NCI-H2196 treated with DMSO at 0.1 percent for 48 hours (cell line): Measurements from ENCODE around the gene COG6.

ENCODE experiments used
- DNase-seq: peaks from one replicate; lab custom pipeline; 2025; ENCODE audit not compliant: unreplicated experiment; lab: John Stamatoyannopoulos, UW

The COG6 gene

DNA sequence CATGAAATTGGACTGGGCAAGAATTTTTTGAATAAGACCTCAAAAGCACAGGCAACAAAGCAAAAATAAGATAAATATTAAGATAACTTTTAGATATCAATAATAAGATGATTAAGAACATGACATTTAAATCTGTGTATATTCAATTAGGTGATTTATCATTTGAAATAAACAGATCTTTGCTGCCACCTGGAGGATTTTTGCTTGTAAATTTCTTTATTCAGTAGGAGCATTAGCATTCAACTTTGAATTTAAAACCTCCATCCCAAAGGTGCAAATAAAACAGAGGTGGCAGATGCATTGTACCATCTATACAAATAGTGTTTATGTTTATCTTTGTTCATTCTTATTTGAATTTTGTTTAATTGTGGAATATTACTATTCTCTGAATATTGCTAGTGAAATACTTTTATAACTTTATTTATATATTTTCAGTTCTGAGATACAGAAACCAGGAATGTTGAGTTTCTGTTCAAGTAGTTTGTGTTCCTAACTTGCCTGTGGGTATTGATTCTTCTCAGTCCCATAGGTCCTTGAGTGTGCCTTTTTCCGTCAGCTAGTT is 20.9 kb downstream of the COG6 start:
- no peak for DNase-seq

DNA sequence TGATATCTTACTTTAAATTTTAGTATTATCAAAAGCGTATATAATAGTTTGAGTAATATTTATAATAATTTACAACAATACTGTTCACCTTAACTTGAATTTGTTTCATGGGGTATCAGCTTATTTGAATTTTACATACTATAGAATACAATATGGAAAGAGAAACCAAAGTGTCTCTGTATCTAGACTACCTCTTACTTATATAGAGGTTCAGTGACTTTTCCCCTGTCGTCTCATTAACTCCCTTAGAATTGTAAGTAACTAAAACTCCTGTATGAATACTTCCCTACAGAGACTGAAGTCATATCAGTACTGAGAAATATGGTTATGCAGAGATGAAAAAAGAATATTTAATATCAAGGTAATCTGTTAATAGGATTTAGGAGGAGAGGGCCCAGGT is 26.8 kb downstream of the COG6 start:
- DNase-seq, result no peak

DNA sequence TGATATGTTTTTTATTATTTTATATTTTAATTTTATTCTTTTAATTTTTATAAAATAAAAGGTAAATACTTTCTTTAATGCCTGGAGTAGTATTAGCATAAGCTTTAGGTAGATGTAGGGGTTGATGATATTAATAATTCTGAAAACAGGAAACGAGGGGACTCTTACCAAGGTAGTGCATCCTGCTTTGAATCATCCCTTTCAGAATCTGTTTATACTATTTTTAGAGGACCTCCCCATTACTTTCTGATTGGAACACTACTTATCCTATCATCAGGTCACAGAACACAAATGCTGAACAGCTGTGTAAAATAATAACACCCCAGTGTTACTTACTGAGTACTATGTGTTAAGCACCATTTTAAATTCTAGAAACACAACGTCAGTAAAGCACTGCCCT is 27.3 kb downstream of the COG6 start:
- no peak for DNase-seq

DNA sequence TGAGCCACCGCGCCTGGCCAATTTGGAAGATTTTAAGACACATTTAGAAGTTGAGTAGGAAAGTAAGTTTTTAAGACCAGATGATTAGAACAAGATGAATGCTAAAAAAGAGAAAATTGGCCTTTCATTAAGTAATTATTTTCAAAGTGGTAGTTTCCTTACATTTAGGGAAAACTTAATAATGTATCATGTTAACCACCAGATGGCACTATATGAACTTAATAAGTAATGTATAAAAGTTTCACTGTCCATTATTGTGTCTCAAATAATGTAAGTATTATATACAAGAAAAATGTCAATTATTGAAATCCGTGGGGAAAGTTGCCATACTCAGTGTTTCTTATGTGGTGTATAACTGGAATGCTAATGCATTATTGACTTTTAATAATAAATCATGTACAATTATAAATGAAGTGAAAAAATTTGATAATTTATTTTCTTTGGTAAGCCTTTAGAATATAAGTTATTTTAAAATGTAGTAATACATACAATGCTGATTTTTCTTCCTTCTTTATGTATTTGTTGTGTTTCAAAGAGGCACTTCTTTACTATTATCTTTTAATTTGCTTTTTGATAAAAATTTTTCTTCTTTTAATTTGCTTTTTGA is 29.2 kb downstream of the COG6 start:
- peak; percentile 0 for DNase-seq

DNA sequence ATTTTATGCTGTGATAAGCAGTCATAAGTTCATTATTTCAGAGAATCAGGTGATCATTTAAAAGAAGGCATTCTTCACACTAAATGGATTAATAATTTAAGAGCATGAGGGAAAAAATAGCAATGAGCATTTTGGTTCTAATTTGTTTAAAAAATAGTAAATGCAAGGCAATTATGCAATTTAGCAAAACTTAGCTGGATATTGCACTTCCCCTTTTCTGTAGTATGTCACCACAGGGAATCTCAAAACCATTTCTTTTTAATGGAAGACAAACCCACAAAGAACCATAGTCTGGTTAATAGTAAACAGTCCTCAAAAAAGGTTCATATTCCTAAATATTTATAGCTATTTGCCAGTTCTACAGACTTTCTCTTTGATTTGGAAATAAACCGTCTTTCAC is 30.2 kb downstream of the COG6 start:
- DNase-seq, result no peak

DNA sequence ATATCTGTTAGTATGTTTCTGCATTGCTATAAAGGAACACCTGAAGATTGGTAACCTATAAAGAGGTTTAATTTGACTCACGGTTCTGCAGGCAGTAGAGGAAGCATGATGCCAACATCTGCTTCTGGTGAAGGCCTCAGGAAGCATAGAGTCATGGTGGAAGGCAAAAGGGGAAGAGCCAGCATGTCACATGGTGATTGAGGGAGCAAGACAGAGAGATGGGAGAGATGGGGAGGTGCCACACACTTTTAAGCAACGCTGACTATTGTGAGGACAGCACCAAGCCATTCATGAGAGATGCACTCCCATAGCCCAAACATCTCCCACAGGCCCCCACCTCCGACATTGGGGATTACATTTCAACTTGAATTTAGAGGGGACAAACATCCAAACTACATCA is 32.8 kb downstream of the COG6 start:
- no peak for DNase-seq

DNA sequence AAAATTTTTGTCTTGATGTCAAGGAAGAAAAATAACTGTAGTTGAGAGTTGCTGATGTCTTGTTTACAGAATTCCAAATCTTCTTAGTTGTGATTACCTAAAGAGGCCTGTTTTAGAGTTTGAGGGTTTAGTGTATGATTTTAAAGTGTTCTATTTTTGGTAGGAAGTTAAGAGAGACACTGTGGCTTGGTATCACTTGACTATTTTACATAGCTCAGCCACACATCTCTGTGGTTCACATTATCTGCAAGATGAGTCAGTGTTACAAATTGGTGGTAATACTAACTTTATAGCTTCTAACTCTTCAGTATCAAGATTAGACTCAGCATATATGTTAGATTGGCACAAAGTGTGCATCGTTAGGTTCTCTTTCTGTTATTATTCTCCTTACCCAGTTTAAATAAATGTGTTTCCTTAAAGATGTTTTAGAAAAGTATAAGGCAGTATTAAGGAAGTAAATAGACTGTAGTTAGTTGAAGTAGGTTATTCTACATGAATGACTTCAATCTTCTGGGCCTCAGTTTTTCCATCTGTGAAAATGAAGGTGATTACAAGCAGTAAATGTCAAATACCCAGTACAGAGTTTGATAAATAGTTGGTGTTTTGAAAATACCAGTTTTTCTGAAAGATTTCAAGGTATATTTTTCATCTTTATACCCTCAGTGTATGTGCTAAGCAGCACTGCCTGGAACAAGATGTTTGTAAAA is 33.4 kb downstream of the COG6 start:
- DNase-seq, result no peak

DNA sequence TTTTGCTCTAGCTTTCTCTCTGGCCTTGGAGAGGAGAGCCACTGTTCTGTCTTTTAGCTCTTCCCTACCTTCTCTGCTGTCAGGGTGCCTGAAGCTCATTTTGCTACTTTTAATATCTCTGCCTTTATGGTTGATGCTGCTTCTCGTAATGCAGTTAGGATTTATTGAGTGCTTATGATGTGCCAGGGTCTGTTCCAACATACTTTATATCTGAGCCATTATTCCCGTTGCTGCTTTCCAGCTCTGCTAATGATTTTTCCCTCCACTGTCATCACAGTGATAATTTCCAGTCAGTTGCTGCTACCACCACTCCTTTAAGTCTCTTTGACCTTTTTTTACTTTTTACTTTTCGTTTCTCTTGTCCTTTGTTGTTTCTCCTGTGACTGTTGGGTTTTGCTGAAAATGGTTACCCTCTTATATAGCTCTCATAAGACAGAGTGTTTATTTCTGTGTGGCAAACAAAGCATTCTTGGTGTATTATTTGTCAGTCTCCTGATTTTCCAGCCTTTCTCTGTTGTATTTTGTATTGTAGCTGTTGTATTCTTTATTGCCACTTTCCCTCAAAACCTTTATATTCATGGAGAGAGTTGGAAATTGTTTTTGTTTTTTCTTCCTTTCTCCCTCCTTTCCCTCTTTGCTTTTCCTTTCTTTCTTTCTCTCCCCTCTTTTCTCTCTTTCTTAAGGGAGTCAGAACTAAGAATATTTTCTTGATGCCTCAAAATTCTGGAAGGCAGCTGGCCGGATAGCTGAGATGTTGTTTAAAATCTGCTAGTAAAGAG is 37.4 kb downstream of the COG6 start:
- no peak for DNase-seq

DNA sequence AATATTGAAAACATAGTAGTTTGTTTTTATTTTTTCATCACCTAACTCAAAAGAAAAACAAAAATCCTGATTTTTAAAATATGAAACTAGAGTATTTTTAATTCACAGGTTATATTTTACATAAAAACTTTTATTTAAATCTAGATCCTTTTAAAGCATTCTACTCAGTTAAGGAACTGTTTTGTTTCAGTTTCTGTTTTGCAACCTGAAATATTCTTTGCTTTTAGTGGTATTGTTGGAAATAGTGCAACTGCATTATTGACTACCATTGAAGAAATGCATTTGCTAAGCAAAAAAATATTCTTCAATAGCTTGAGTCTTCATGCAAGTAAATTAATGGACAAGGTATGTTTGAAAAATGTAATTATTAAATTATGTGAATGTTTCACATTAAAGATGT is 43.8 kb downstream of the COG6 start:
- no peak for DNase-seq

DNA sequence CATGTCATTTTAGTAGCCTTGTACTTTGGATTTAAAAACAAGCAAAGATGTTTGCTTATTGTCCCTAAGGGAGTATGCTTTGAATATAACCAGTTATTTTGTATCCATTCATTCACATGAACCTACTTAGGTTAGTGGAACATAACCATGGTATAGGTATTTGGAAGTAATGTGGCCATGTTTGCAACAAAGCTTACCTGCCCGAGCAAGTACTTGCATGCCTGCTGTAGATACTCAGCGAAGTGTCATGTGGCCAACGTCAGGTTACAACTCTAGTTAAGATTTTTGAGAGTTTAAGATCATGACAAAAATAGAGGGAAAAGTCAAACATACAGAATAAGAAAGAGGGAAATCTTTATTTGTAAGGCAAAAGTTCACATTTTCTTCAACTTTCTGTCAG is 57.2 kb downstream of the COG6 start:
- DNase-seq, result no peak

DNA sequence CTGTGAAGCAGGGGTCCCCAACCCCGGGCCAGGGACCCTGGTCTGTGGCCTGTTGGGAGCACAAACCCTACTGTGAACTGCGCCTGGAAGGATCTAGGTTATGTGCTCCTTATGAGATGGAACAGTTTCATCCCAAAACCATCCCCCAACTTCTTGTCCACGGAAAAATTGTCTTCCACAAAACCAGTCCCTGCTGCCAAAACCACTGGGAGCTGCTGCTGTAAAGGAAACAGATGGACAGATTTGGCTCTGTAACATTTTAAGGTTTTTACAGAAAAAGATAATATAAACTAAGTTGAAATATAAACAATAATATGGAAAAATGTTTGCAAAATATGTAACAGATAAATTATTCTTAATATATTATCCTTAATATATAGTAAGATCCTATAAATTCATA is 73.7 kb downstream of the COG6 start:
- DNase-seq, result no peak

DNA sequence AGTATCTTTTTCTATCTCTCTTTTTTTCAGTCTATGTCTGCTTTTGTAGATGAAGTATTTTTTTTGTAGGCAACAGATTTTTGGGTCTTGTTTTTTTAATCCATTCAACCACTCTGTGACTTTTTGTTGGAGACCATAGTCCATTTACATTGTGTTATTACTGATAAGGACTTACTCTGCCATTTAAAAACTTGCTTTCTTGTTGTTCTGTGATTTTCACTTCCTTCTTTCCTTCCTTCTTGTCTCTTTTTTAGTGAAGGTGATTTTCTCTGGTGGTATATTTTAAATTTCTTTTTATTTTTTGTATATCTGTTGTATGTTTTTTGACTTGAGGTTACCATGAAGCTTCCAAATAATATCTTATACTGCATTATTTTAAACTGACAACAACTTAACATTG is 79.5 kb downstream of the COG6 start:
- DNase-seq, result no peak

DNA sequence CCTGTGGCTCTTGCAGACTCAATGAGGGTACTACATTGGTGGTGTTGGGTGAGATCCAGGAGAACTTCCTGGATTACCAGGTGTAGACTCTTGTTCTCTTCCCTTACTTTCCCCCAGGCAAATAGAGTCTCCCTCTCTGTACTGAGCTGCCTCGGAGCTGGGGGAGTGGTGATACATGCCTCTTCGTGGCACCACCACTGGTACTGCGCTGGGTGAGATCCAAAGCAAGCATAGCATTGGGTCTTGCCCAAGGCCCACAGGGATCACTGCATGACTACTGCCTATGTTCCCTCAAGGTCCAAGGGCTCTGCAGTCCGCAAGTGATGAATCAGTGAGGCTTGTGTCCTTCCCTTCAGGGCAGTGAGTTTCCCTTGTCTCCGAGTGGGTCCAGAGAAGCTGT is 81.6 kb downstream of the COG6 start:
- no peak for DNase-seq

DNA sequence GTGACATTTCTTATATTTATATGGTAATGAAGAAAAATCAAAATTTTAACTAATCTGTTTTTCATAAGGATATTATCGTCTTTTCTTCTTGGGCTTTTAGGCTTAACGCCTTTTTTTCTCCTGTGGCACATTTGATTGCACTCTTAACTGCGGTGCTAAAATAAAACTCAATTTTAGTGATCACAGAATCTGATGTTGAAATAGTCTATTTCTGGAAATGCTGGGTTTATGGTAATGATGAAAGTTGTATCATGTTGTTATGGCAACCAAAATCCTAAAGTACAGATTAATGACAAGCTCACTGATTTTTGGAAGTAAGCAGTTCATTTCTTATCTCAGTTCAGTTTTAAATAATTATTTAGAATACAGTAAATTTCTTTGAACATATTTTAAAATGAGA is 85.3 kb downstream of the COG6 start:
- no peak for DNase-seq

DNA sequence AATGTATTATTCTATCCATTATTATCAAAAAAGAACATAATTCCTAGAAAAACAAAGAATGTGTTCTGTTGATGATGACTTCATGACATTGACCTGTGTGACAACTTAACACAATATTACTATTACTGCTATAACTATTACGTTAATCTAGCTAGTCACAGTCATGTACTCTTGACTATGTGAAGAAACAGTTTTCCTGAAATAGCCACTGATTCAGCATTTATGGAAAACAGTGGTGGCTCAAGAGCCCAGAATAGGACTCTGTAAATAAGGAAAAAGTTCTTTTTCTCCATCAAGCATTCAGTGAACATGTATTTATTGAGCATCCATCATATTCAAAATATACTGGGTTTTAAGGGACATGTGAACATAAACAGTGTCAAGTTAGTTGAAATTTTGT is 93.5 kb downstream of the COG6 start:
- DNase-seq, result no peak

DNA sequence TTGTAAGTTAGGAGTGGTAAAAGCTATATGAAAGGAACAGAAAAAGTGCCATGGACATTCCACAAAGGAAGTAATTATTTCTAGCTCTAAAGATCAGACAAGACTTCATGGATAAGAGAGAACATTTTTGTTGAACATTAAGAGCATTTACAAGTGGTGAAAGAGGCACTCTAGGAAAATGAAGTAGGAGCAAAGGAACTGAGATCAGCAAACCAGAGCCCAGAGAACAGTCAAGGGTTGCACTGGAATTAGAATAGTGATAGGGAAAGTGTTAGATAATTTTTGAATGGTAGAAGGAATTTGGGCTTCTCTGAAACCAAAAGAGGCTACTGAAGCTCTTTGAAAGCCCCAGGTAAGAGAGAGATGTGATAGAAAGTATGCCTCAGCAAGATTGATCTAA is 94.1 kb downstream of the COG6 start:
- DNase-seq, result no peak

DNA sequence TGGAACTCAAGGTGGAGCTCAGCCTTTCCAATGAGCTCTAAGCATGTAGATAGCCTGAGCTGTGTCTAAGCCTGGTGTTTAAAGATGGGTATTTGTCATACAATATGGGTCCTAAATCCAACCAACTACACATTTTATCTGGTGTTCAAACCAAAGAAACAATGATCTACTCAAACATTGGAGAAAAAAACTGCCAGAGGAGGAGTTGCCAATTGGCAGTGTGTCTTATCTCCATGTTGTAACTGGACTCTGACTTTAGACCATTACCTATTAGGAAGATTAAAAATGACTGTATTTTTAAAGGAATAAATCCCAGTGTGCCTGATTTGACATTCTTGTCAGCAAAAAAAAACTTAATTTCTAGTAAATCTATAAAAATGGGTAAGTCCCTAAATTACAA is 96.3 kb downstream of the COG6 start:
- no peak for DNase-seq

DNA sequence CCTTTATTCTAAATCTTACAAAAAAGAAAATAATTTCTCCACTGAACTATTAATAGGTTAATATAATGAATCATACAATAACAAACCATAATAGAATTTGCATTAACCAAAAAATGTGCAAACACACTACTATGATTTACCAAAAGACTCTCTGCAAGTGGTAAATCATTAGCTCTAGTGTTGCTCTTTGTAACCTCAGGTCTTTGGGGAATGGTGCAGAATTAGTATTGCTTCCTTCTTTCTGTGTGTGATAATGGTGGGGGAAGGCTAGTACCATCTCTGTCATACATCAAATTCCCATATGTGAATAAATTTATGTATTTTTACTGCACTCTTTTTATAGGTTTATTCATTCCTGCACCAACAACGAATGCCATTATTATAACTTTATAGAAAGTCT is 105.1 kb downstream of the COG6 start:
- no peak for DNase-seq

DNA sequence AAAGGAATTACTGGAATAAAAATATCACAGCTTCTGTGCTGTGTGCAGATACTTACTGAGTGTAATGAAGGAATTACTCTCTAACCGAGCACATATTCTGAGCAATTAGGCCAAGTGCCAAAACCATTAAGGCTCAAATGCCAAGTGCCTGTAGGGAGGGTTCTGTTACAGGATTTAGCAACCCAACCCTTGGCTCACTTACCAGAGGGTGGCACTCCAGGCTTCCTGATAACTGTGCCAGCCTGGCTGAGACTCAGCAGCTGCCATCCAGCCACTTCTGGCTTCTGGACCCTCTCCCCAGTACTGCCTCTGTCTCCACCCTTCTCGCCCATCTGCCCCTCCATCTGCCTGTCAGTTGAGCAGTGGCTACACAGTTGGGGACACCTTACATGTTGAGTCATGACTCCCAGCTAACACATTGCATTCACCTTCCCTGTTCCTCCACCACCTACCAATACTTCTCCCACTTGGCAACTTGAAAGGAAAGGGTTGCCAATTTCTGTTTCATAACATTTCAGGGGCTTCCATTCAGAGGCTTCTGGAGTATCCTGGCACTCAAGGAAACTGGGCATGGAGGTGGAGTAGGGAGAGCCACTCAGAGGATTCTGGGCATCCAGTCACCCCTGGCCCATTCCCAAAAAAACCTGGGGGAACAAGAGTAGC is 110.5 kb downstream of the COG6 start:
- peak; percentile 37 for DNase-seq

DNA sequence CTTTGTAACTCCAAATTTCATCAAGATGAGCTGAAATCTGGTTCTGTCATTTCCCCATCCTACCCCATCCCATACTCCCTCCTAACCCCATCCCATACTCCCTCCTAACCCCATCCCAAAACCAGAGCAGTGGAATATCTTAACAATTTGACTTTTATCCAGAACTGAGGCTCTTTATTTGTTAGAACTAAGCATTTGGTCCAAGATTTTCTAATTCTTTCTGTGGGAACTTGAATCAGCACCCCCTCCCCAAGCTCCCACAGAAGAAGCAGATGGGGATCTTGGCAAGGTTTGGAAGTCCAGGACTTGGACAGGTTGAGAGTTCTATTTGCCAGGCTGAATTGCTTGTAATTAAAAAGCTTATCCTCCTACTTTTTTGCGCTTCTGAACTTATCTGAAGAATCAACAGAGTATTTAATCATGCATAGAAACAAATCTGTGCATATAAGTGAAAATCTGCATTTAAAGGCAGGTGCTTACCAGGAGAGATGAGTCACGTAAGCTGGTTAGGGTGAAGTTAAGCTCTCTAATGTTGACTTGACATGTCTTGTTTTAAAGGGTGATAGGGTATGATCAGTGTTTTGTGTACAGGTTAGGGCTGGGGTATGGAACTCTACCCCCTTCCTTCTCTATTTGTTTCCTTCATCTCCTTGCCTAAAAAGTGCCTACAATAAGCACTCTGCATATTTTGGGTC is 111.1 kb downstream of the COG6 start:
- no peak for DNase-seq
